HG03565 (cell line): ENCODE data around the gene NOS1.

Experiments used
- ATAC-seq: cut with Tn5 transposase; IDR thresholded peaks from one replicate; pipeline ENCODE4 v1.9.1; 2021; ENCODE audit warnings: mild to moderate bottlenecking, moderate library complexity; ENCODE audit not compliant: unreplicated experiment

The NOS1 gene

GRCh38 chr12:117365049-117365616 lies 3.7 kb upstream of the NOS1 start:
- ATAC-seq: no peak

- ATAC-seq: no peak
Measured at GRCh38 chr12:117363953-117364486, 2.6 kb upstream of the NOS1 start.

- no peak for ATAC-seq
Measured at GRCh38 chr12:117363056-117363662, 1.7 kb upstream of the NOS1 start.

GRCh38 chr12:117362391-117362790 lies 965 bp upstream of the NOS1 start:
- no peak for ATAC-seq

- no peak for ATAC-seq
Measured at GRCh38 chr12:117361905-117362304, 479 bp upstream of the NOS1 start.

GRCh38 chr12:117360551-117361346 lies 677 bp downstream of the NOS1 start:
- ATAC-seq: no peak

- no peak for ATAC-seq
Measured at GRCh38 chr12:117360222-117360550, 1.2 kb downstream of the NOS1 start.

- ATAC-seq: no peak
Measured at GRCh38 chr12:117359029-117359845, 2.2 kb downstream of the NOS1 start.

- no peak for ATAC-seq
Measured at GRCh38 chr12:117356048-117356447, 5.4 kb downstream of the NOS1 start.

- no peak for ATAC-seq
Measured at GRCh38 chr12:117352883-117353282, 8.5 kb downstream of the NOS1 start.

GRCh38 chr12:117352206-117352605 lies 9.2 kb downstream of the NOS1 start:
- no peak for ATAC-seq

GRCh38 chr12:117350140-117350539 lies 11.3 kb downstream of the NOS1 start:
- ATAC-seq: no peak

GRCh38 chr12:117347588-117347987 lies 13.8 kb downstream of the NOS1 start:
- no peak for ATAC-seq

GRCh38 chr12:117344716-117345115 lies 16.7 kb downstream of the NOS1 start:
- ATAC-seq: no peak

- no peak for ATAC-seq
Measured at GRCh38 chr12:117343849-117344248, 17.6 kb downstream of the NOS1 start.

- no peak for ATAC-seq
Measured at GRCh38 chr12:117343296-117343695, 18.1 kb downstream of the NOS1 start.

- no peak for ATAC-seq
Measured at GRCh38 chr12:117342682-117343081, 18.7 kb downstream of the NOS1 start.

- no peak for ATAC-seq
Measured at GRCh38 chr12:117342247-117342646, 19.2 kb downstream of the NOS1 start.

GRCh38 chr12:117339104-117339503 lies 22.3 kb downstream of the NOS1 start:
- ATAC-seq: no peak

- ATAC-seq: no peak
Measured at GRCh38 chr12:117334855-117335587, 26.4 kb downstream of the NOS1 start.

GRCh38 chr12:117334051-117334450 lies 27.4 kb downstream of the NOS1 start:
- ATAC-seq: no peak
